Right ventricle myocardium superior (tissue), 1 donor: ENCODE measurements around the gene VASN. TPM values are rescaled to one million over a fixed set of nuclear protein-coding genes. Genes with fewer than 3 reads are reported as not detected.
A peak's percentile ranks its signal among the peaks of the same experiment; 100 is the strongest.

ENCODE experiments used
- ATAC-seq: fragments of 200-7000 bp; cut with Tn5 transposase; one replicate; pipeline ENCODE4 v1.9.1; 2020; ENCODE audit warnings: mild to moderate bottlenecking; ENCODE audit not compliant: poor library complexity
- DNase-seq: peaks from one replicate; pipeline ENCODE4 v3.0.0-alpha.2; 2020
- intact Hi-C: fragments of 100-400 bp; cut with DNase I; formaldehyde crosslinking; loops from one replicate; pipeline ENCODE4 v1.11.2; 2022
- total RNA-seq: library from RNA; stranded (reverse); fragmentation: NEBNext Ultra II Directional; extraction: Animal tissue kit (Norgen Biotek cat#: 25700); gene quantifications from one replicate; pipeline ENCODE4 v1.2.1, GENCODE V29; 2021
- donor health status: DM: no; HTN: yes; CAD: no; lungs with severe emphysema.

Gene VASN
- total RNA-seq, 1 donor from 2014 or later, result 5.7 TPM

DNA sequence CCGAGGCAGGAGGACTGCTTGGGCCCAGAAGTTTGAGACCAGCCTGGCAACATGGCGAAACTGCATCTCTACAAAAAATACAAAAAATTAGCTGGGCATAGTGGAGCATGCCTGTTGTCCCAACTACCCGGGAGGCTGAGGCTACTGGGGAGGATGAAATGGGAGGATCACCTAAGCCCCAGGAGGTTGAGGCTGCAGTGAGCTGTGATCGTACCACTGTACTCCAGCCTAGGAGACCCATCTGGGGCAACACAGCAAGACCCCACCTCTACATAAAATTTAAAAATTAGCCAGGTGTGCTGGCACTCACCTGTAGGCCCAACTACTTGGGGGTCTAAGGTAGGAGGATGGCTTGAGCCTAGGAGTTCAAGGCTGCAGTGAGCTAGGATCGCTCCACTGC is 22.3 kb upstream of the VASN start:
- DNase-seq (no peak), ATAC-seq (no peak)
- intact Hi-C loops, result no loop called here

GRCh38 chr16:4350365-4350786 is 21.3 kb upstream of the VASN start:
- ATAC-seq (no peak), DNase-seq (no peak)
- intact Hi-C loops, result no loop called here

- DNase-seq, result peak; percentile 99
- ATAC-seq, result peak; percentile 95
- intact Hi-C loops, result no loop called here
Observed at GRCh38 chr16:4350787-4351659, 20.6 kb upstream of the VASN start, which contains the start of gene PAM16. TSS of gene PAM16 (minus strand) at chr16:4351321. CDS start at chr16:4351234, 87 bp downstream.

DNA sequence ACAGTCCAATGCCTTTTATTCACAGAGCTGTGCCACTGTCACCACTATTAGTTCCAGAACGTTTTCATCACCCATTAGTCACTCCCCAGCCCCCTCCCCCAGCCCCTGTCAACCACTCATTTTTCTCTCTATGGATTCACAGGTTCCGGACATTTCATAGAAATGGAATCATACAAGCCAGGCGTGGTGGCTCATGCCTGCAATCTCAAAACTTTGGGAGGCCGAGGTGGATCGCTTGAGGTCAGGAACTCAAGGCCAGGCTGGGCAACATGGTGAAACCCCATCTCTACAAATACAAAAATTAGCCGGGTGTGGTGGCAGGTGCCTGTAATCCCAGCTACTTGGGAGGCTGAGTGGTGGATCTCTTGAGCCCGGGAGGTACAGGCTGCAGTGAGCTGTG is 19.8 kb upstream of the VASN start:
- intact Hi-C loops, result no loop called here
- ATAC-seq (no peak), DNase-seq (no peak)

GRCh38 chr16:4352843-4353242 is 18.8 kb upstream of the VASN start:
- intact Hi-C loops, result no loop called here
- DNase-seq (no peak), ATAC-seq (no peak)

- intact Hi-C loops, result no loop called here
- no peak for DNase-seq
- no peak for ATAC-seq
Observed at GRCh38 chr16:4353675-4354074, 18.0 kb upstream of the VASN start.

GRCh38 chr16:4354512-4355409 is 16.9 kb upstream of the VASN start:
- DNase-seq (no peak), ATAC-seq (no peak)
- intact Hi-C loops, result no loop called here

- intact Hi-C loops, result no loop called here
- ATAC-seq (no peak), DNase-seq (no peak)
Observed at GRCh38 chr16:4356820-4357219, 14.8 kb upstream of the VASN start.

- intact Hi-C loops, result loop anchor here (2.0 kb wide), 1 partner anchor 45 kb away; no protein-coding TSS in a partner anchor
- DNase-seq, result no peak
- no peak for ATAC-seq
Observed at GRCh38 chr16:4358236-4358635, 13.4 kb upstream of the VASN start.

- DNase-seq, result peak; percentile 83
- peak; percentile 77 for ATAC-seq
- intact Hi-C loops, result loop anchor here (2.0 kb wide), 1 partner anchor 44 kb away; no protein-coding TSS in a partner anchor
Observed at GRCh38 chr16:4358831-4359561, 12.7 kb upstream of the VASN start.

- DNase-seq (no peak), ATAC-seq (no peak)
- intact Hi-C loops, result loop anchor here (2.0 kb wide), 1 partner anchor 43 kb away; no protein-coding TSS in a partner anchor
Observed at GRCh38 chr16:4359914-4360313, 11.7 kb upstream of the VASN start.

DNA sequence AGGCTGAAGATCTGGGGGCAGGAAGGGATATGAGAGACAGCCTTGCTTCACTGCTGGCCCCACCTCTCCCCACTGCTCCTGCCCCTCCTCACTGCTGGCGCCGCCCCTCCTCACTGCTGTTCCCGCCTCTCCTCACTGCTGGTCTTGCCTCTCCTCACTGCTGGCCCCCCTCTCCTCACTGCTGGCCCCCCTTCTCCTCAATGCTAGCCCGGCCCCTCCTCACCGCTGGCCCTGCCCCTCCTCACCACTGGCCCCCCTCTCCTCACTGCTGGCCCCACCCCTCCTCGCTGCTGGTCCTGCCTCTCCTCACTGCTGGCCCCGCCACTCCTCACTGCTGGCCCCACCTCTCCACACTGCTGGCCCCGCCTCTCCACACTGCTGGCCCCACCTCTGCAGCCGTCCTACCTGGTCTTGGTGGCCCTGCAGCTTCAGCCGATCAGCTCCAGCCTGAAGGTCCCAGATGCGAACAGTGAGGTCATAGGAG is 11.1 kb upstream of the VASN start:
- no peak for ATAC-seq
- intact Hi-C loops, result no loop called here
- DNase-seq, result no peak

DNA sequence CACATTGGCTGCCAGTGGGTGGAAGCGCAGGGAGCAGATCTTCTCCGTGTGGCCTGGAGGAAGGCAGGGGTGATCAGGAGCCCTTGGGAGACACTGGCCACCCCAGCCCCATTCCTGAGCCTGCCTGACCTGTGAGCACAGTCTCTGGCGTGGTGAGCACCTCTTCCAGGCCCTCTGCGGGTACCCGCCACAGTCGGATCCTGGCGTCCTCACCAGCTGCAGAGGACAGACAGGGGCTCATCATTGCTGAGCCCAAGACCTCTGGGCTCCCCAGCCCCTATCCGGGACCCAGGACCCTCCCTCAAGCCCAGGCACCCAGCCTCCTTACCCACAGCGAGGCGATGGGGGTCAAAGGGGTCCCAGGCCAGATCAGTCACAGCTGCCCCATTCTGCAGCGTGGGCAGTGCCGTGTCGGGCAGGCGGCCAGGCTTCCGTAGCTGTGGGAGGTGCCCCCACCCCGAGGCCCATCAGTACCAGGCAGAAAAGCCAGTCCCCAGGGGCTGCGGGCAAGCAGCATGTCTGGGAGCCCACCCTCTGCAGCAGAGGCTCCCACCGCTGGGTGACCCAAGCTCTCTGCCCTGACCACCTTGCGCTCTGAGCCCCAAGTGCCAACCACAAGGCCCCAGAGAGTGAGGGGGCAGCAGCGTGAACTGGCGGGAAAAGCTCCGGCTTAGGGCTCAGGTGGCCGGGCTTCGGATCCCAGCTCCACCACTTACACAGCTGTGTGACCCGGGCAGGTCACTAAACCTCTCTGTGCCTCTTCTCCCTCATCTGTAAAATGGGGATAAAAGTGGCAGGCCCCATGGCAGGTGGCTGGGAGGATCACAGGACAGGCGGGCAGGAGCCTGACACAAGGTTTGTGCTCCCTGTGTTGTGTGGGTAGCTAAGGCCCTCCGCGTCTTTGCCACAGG is 10.4 kb upstream of the VASN start:
- ATAC-seq, result no peak
- intact Hi-C loops, result no loop called here
- no peak for DNase-seq

DNA sequence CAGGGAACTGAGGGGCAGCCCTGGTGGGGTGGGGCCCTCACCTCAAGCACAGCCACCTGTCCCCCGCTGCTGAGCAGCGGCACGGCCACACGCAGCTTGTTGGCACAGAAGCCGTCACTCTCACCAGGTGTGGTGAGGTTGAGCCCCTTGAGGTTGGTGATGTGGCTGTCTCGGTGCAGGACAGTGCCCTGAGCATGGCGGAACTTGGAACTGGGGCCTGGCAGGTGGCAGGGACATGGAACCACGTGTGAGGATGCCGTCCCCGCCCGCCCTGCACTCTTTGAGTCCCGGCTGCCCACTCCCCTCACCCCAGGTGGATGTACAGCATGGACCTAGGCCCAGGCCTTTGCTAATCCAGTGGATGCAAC is 9.7 kb upstream of the VASN start:
- no peak for DNase-seq
- ATAC-seq, result no peak
- intact Hi-C loops, result no loop called here

DNA sequence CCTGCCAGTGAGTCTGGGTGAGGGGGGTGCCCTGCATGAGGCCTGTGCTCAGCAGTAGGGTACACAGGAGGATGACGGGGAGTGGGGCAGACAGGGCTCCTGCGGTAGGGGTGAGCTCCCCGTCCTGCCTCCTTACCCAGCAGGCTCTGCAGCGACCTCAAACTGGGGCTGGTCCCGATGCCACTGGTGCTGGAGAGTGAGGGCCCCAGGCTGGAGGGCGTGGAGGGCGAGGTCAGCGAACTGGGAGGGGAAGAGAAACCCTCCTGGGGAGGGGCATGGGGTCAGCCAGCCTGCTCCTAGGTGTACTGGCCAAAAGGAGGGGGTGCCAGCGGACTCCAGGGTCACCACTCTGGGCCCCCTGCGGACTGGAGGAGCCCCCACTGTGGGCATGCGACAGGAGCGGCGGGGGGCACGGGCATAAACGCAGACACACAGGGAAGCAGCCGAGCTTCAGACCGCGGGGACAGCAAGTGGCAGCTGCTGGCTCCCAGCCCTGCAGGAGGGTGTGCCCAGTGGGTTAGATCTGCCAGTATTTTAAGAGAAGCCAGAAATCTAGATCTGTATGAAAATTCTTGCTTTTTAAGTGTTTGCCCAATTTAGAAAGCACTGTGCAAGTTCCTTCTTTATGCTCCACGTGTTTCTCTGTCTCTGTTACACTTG is 9.0 kb upstream of the VASN start:
- ATAC-seq, result no peak
- DNase-seq, result no peak
- intact Hi-C loops, result no loop called here

GRCh38 chr16:4364196-4365013 is 7.2 kb upstream of the VASN start:
- intact Hi-C loops, result no loop called here
- ATAC-seq (no peak), DNase-seq (no peak)
